Panc1 (cell line): ENCODE results near the gene TLE1.
"Not testable (repeated sequence)": the region's sequence is repeated elsewhere in the genome, so short reads cannot be mapped to it uniquely, and the experiment has no call there.

ENCODE experiments used
- SIN3A ChIP-seq: IDR thresholded peaks from 2 replicates; pipeline ENCODE4 v1.6.1; 2012; ENCODE audit warnings: low read depth, mild to moderate bottlenecking, low read length, moderate library complexity, borderline replicate concordance; ENCODE audit not compliant: insufficient read depth
- TF ChIP-seq, protein P1 (sequence below): fragments of 450-650 bp; IDR thresholded peaks from 2 replicates; pipeline ENCODE4 v1.5.1; 2017; ENCODE audit warnings: mild to moderate bottlenecking
- TF ChIP-seq, protein P2 (sequence below), 2 experiments: IDR thresholded peaks; 2 replicates each; pipeline ENCODE4 v1.6.1; 2011 to 2012; ENCODE audit warnings: low read depth in 2 of 2, control low read depth in 1 of 2, low read length in 1 of 2, mild to moderate bottlenecking in 1 of 2, moderate library complexity in 1 of 2; ENCODE audit not compliant: insufficient read depth in 1 of 2

DNA sequence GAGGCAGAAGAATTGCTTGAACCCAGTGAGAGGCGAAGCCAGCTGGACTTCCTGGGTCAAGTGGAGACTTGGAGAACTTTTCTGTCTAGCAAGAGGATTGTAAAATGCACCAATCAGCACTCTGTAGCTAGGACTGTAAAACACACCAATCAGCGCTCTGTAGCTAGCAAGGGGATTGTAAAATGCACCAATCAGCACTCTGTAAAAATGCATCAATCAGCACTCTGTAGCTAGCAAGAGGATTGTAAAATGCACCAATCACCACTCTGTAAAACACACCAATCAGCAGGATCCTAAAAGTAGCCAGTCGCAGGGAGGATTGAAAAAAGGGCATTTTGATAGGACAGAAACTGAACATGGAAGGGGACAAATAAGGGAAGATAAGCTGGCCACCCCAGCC is 41.2 kb upstream of the TLE1 start:
- TF ChIP-seq, protein P1, sequence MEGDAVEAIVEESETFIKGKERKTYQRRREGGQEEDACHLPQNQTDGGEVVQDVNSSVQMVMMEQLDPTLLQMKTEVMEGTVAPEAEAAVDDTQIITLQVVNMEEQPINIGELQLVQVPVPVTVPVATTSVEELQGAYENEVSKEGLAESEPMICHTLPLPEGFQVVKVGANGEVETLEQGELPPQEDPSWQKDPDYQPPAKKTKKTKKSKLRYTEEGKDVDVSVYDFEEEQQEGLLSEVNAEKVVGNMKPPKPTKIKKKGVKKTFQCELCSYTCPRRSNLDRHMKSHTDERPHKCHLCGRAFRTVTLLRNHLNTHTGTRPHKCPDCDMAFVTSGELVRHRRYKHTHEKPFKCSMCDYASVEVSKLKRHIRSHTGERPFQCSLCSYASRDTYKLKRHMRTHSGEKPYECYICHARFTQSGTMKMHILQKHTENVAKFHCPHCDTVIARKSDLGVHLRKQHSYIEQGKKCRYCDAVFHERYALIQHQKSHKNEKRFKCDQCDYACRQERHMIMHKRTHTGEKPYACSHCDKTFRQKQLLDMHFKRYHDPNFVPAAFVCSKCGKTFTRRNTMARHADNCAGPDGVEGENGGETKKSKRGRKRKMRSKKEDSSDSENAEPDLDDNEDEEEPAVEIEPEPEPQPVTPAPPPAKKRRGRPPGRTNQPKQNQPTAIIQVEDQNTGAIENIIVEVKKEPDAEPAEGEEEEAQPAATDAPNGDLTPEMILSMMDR, result not testable (repeated sequence)
- TF ChIP-seq, protein P2, sequence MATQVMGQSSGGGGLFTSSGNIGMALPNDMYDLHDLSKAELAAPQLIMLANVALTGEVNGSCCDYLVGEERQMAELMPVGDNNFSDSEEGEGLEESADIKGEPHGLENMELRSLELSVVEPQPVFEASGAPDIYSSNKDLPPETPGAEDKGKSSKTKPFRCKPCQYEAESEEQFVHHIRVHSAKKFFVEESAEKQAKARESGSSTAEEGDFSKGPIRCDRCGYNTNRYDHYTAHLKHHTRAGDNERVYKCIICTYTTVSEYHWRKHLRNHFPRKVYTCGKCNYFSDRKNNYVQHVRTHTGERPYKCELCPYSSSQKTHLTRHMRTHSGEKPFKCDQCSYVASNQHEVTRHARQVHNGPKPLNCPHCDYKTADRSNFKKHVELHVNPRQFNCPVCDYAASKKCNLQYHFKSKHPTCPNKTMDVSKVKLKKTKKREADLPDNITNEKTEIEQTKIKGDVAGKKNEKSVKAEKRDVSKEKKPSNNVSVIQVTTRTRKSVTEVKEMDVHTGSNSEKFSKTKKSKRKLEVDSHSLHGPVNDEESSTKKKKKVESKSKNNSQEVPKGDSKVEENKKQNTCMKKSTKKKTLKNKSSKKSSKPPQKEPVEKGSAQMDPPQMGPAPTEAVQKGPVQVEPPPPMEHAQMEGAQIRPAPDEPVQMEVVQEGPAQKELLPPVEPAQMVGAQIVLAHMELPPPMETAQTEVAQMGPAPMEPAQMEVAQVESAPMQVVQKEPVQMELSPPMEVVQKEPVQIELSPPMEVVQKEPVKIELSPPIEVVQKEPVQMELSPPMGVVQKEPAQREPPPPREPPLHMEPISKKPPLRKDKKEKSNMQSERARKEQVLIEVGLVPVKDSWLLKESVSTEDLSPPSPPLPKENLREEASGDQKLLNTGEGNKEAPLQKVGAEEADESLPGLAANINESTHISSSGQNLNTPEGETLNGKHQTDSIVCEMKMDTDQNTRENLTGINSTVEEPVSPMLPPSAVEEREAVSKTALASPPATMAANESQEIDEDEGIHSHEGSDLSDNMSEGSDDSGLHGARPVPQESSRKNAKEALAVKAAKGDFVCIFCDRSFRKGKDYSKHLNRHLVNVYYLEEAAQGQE (IDR thresholded peaks at IDR 0.05; ENCODE audit: insufficient read depth in 1 of 2, low read depth in 2 of 2, low read length in 1 of 2), result not testable (repeated sequence)
- not testable (repeated sequence) for TF ChIP-seq SIN3A
